A549 (cell line): ENCODE data around the gene LOXL3. TPM values are rescaled to one million over a fixed set of nuclear protein-coding genes. Genes with fewer than 3 reads are reported as not detected.
A peak's percentile ranks its signal among the peaks of the same experiment; 100 is the strongest.

Experiments used
- ATAC-seq, 2 experiments: fragments of 200-7000 bp in 1 of 2; fragments of >200 bp in 1 of 2; cut with Nextera tagmentation in 1 of 2; cut with Tn5 transposase in 1 of 2; 3 replicates each; pipeline versions ENCODE4 v1.8.0 to v1.9.1; 2018 to 2020; ENCODE audit warnings: mild to moderate bottlenecking in 1 of 2, moderate library complexity in 1 of 2
- CTCF ChIA-PET: fragments of 300-600 bp; sonication (Branson Sonifier 250); formaldehyde crosslinking; extraction: SDS; loops from one replicate; lab custom pipeline; 2021; ENCODE audit warnings: antibody characterized with exemption, inconsistent platforms; lab: Yijun Ruan, JAX
- POLR2A ChIA-PET: fragments of 350-600 bp; formaldehyde crosslinking; extraction: SDS; loops from one replicate; lab custom pipeline; 2021; ENCODE audit warnings: antibody characterized with exemption, inconsistent platforms; lab: Yijun Ruan, JAX
- DNase-seq, 2 experiments: peaks; one replicate each; pipeline versions ENCODE4 v3.0.0 to v3.0.0-alpha.2; 2011 to 2016; ENCODE audit warnings: low read depth in 1 of 2, low spot score in 1 of 2
- FAIRE-seq: peaks from 2 replicates; lab custom pipeline; 2011; peaks lifted over from hg19 to GRCh38; lab: Jason Lieb, UNC
- H3K27ac ChIP-seq, 2 experiments: fragments of >200 bp; sonication (Bioruptor Twin); formaldehyde crosslinking; 3 replicates each; pipeline ENCODE4 v1.5.1; 2016 to 2017
- H3K4me1 ChIP-seq: fragments of >200 bp; sonication (Bioruptor Twin); formaldehyde crosslinking; 3 replicates; pipeline ENCODE4 v1.6.1; 2016
- H3K4me2 ChIP-seq: fragments of >200 bp; sonication (Bioruptor Twin); formaldehyde crosslinking; 3 replicates; pipeline ENCODE4 v1.6.1; 2016
- H3K4me3 ChIP-seq: fragments of >200 bp; sonication (Bioruptor Twin); formaldehyde crosslinking; 3 replicates; pipeline ENCODE4 v1.5.1; 2016
- H3K9me3 ChIP-seq: fragments of >200 bp; sonication (Bioruptor Twin); formaldehyde crosslinking; 3 replicates; pipeline ENCODE4 v1.6.1; 2016
- ATOH8 ChIP-seq: fragments of 250-450 bp; sonication (Bioruptor Pico); IDR thresholded peaks from 2 replicates; pipeline ENCODE4 v1.5.0; 2020; ENCODE audit warnings: low read depth, mild to moderate bottlenecking, moderate library complexity
- BHLHE40 ChIP-seq: IDR thresholded peaks from 2 replicates; pipeline ENCODE4 v1.6.1; 2012; ENCODE audit warnings: low read depth, low read length, inconsistent platforms
- CBX8 ChIP-seq: fragments of 200-600 bp; sonication (generic); IDR thresholded peaks from 2 replicates; pipeline ENCODE4 v1.6.1; 2016
- CHD2 ChIP-seq: fragments of 150-350 bp; IDR thresholded peaks from 2 replicates; pipeline ENCODE4 v1.6.1; 2014; ENCODE audit warnings: low read length; ENCODE audit not compliant: partially characterized antibody
- CHD4 ChIP-seq: fragments of 200-600 bp; sonication (generic); IDR thresholded peaks from 2 replicates; pipeline ENCODE4 v1.6.1; 2016; ENCODE audit warnings: antibody characterized with exemption, mild to moderate bottlenecking, borderline replicate concordance
- EP300 ChIP-seq, 2 experiments: fragments of >200 bp; sonication (Bioruptor Twin); formaldehyde crosslinking; IDR thresholded peaks; 2 replicates in 1 of 2; 3 replicates in 1 of 2; pipeline ENCODE4 v1.6.1; 2016 to 2017
- FOSL2 ChIP-seq, 2 experiments: fragments of 450-650 bp in 1 of 2; fragments of >200 bp in 1 of 2; sonication (Bioruptor Twin) in 1 of 2; formaldehyde crosslinking; IDR thresholded peaks; 2 replicates each; pipeline versions ENCODE4 v1.5.0 to v1.6.1; 2016 to 2020; ENCODE audit warnings: mild to moderate bottlenecking in 1 of 2, moderate library complexity in 1 of 2
- FOXS1 ChIP-seq: fragments of 250-450 bp; sonication (Bioruptor Pico); IDR thresholded peaks from 2 replicates; pipeline ENCODE4 v1.5.0; 2020; ENCODE audit warnings: mild to moderate bottlenecking, moderate library complexity
- GATA3 ChIP-seq: IDR thresholded peaks from 2 replicates; pipeline ENCODE4 v1.6.1; 2012; ENCODE audit warnings: borderline replicate concordance
- HDAC2 ChIP-seq: fragments of 200-600 bp; sonication (generic); IDR thresholded peaks from 2 replicates; pipeline ENCODE4 v1.6.1; 2016
- HOXB13 ChIP-seq: fragments of 250-450 bp; sonication (Bioruptor Pico); IDR thresholded peaks from 2 replicates; pipeline ENCODE4 v1.5.0; 2020; ENCODE audit warnings: low read depth, mild to moderate bottlenecking, moderate library complexity
- JUNB ChIP-seq: fragments of >200 bp; sonication (Bioruptor Twin); formaldehyde crosslinking; IDR thresholded peaks from 2 replicates; pipeline ENCODE4 v1.6.1; 2016
- MAFK ChIP-seq: fragments of 450-650 bp; IDR thresholded peaks from 2 replicates; pipeline ENCODE4 v1.6.1; 2014; ENCODE audit not compliant: partially characterized antibody
- NFE2L2 ChIP-seq: fragments of 150-350 bp; conservative IDR thresholded peaks from 2 replicates; pipeline ENCODE4 v1.6.1; 2014; ENCODE audit warnings: low read length
- NPAS2 ChIP-seq: fragments of 250-450 bp; sonication (Bioruptor Pico); IDR thresholded peaks from 2 replicates; pipeline ENCODE4 v1.8.0; 2022; ENCODE audit warnings: mild to moderate bottlenecking, moderate library complexity, borderline replicate concordance
- POLR2AphosphoS2 ChIP-seq: conservative IDR thresholded peaks from 2 replicates; pipeline ENCODE4 v1.6.1; 2012; ENCODE audit warnings: low read length, improper control_type of control experiment, inconsistent platforms
- REST ChIP-seq: fragments of 200-600 bp; sonication (generic); IDR thresholded peaks from 2 replicates; pipeline ENCODE4 v1.6.1; 2016; ENCODE audit warnings: antibody characterized with exemption, mild to moderate bottlenecking, moderate library complexity
- RFX5 ChIP-seq: fragments of 450-650 bp; IDR thresholded peaks from 2 replicates; pipeline ENCODE4 v1.7.1; 2014; ENCODE audit warnings: antibody characterized with exemption, mild to moderate bottlenecking, moderate library complexity
- RNF2 ChIP-seq: fragments of 200-600 bp; sonication (generic); IDR thresholded peaks from 2 replicates; pipeline ENCODE4 v1.6.1; 2016; ENCODE audit warnings: low read depth, mild to moderate bottlenecking, antibody characterized with exemption, moderate library complexity, borderline replicate concordance
- TFCP2L1 ChIP-seq: fragments of 250-450 bp; sonication (Bioruptor Pico); IDR thresholded peaks from 2 replicates; pipeline ENCODE4 v1.5.0; 2021; ENCODE audit warnings: mild to moderate bottlenecking
- ZFP36 ChIP-seq: fragments of 450-650 bp; IDR thresholded peaks from 2 replicates; pipeline ENCODE4 v1.6.1; 2014; ENCODE audit warnings: borderline replicate concordance; ENCODE audit not compliant: partially characterized antibody
- WGBS: methylation state at CpG from one replicate; pipeline ENCODE4 v1.1.6; 2017; ENCODE audit errors: missing lambda C conversion rate; 5-methylcytosine and 5-hydroxymethylcytosine counted together
- polyA plus RNA-seq, 4 experiments: library from polyadenylated mRNA; depleted of rRNA in 3 of 4; stranded (reverse); fragments of >200 nt; fragmentation: RNase III in 1 of 4; extraction: RNeasy Plus Mini Kit Qiagen cat#74134 plus additional on column Dnase treatment in 1 of 4; gene quantifications; 2 replicates in 3 of 4; 3 replicates in 1 of 4; pipeline ENCODE4 v1.2.3, GENCODE V29; 2011 to 2017

The LOXL3 gene
- polyA plus RNA-seq, 2 of the 4 experiments (the other 2 are of a cell fraction): 0.27 to 0.30 TPM

DNA sequence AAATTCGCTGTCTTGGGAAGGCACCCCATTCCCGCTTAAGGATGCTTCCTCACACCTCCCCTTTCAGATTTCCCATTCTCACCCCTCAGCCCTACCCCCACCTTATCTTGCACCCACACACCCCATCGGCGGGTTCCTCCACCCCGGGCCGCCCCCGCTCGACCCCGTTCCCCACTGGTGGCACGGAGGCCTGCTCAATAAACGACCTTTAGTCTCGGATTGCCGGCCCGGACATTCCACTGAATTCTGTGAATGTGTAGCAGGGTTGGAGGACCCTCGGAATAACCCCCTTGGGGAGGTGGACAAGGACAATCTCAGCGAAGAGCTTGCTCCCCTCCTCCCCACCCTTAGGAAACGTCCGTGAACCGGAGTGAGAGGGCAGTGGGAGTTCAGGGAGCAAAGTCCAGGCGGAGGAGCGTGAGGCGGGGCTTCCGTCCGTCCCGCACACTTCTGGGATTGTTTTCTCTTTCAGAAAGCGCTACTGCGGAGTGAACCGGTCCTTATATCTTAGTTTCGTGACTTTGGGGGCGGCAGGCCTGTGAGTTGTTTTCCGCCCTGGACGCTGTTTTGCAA is 51.5 kb downstream of the LOXL3 start:
- peaks cover 29% of the 10 kb centered on the region for H3K4me1 ChIP-seq
- ChIA-PET POLR2A (interaction anchor here (1.8 kb wide), 1 partner anchor 19 kb away, joined by 11 read pairs; the partner anchor contains the start of genes CCDC142 and TTC31), CTCF (interaction anchor here (1.0 to 15.5 kb wide), 4 partner anchors 15 to 111 kb away, joined by 3 to 184 read pairs (median 10); partner anchors contain the start of genes CCDC142 and TTC31)
- WGBS: 53% methylated on average over 27 of the region's 32 CpGs
- no peak for DNase-seq
- peak overlapping the region; percentile 72 for H3K4me2 ChIP-seq
- H3K27ac ChIP-seq: peak overlapping the region; percentile 83 to 96
- no peaks in the 10 kb centered on the region for H3K9me3 ChIP-seq
- TF ChIP-seq REST (no peak), NFE2L2 (no peak), JUNB (no peak), EP300 (IDR thresholded peaks at IDR 0.05) (no peak), RNF2 (no peak), HDAC2 (no peak), RFX5 (no peak), GATA3 (0 out of 2 replicates have a peak, but pooled peaks have one; percentile 9)
- peak overlapping the region; percentile 54 for H3K4me3 ChIP-seq
- ATAC-seq: no peak
- FAIRE-seq: no peak

DNA sequence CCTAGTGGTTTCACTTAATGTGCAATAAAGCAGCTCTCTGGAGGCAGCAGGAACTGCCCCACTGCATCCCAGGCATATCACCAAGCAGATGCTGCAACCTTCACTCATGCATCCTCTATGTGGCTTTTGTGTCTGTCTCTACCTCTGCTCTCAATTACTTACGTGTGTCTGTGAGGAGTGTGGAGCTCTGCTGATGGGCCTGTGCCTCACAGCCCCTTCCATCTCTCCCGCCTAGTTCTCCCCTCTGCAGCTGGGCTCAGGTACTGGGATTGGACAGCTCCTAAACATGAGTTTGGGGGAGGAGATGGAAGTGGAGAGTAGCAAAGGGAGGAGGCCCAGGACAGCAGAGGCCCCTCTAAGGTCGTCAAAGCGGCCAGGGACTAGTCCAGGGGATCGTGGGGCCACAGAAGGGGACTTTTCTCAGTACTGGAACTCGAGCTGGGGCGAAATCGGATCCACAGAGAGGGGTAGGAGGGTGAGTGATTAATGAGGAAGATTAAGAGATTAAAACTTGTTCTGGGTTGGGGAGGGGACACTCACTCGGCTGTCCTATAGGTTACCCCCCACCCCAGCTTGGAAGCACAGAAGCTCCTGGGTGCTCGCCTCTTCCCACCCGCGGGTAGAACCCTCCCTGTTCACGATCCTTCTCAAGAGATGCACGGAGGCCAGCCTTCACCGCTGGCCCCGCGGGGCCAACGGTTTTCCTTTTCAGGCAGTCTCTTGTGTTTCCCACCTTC is 52.2 kb downstream of the LOXL3 start:
- Histone ChIP-seq H3K4me3 (peak overlapping the region; percentile 54), H3K4me1 (peaks cover 27% of the 10 kb centered on the region), H3K4me2 (peak overlapping the region; percentile 72), H3K27ac (peak overlapping the region in 1 of 2 experiments; percentile 96; a peak in 4 of 6 replicates), H3K9me3 (no peaks in the 10 kb centered on the region)
- ATAC-seq (no peak; a peak in 2 of 6 replicates), FAIRE-seq (no peak), DNase-seq (no peak)
- CTCF ChIA-PET: interaction anchor here (0.9 to 15.5 kb wide), 7 partner anchors 8 to 374 kb away, joined by 3 to 184 read pairs (median 4); partner anchors contain the start of genes CCDC142 and TTC31
- POLR2A ChIA-PET: interaction anchor here (1.0 to 1.6 kb wide), 3 partner anchors 12 to 87 kb away, joined by 3 to 5 read pairs (median 4); partner anchors contain the start of genes CCDC142 and TTC31
- whole genome bisulfite sequencing: 88% methylated on average over 18 of the region's 18 CpGs
- TF ChIP-seq HOXB13 (CRISPR knock-in tag): no peak
- no peak for TF ChIP-seq CHD2

- ChIA-PET CTCF (interaction anchor here (0.8 to 15.5 kb wide), 7 partner anchors 13 to 375 kb away, joined by 3 to 184 read pairs (median 4); partner anchors contain the start of genes AUP1, CCDC142, HTRA2 and MRPL53), POLR2A (interaction anchor here (1.0 to 1.6 kb wide), 3 partner anchors 11 to 88 kb away, joined by 3 to 5 read pairs (median 4); partner anchors contain the start of genes CCDC142 and TTC31)
- Histone ChIP-seq H3K4me1 (peaks cover 18% of the 10 kb centered on the region), H3K27ac (no peak overlapping the region), H3K9me3 (no peaks in the 10 kb centered on the region), H3K4me2 (no peak overlapping the region), H3K4me3 (no peak overlapping the region)
- ATAC-seq: no peak
- TF ChIP-seq FOXS1 (CRISPR knock-in tag) (no peak), POLR2AphosphoS2 (no peak), RNF2 (no peak), CBX8 (no peak), CHD4 (no peak), CHD2 (no peak), ZFP36 (no peak), ATOH8 (CRISPR knock-in tag) (no peak), FOSL2 (IDR thresholded peaks at IDR 0.05) (no peak), FOSL2 (CRISPR knock-in tag; IDR thresholded peaks at IDR 0.05) (no peak), NPAS2 (no peak), TFCP2L1 (CRISPR knock-in tag) (no peak), BHLHE40 (no peak), MAFK (no peak)
- no peak for FAIRE-seq
- no peak for DNase-seq
These were observed 53.2 kb downstream of the LOXL3 start for GRCh38 chr2:74500578-74500946.
